ENCODE results near the gene TNFSF10.

DNA sequence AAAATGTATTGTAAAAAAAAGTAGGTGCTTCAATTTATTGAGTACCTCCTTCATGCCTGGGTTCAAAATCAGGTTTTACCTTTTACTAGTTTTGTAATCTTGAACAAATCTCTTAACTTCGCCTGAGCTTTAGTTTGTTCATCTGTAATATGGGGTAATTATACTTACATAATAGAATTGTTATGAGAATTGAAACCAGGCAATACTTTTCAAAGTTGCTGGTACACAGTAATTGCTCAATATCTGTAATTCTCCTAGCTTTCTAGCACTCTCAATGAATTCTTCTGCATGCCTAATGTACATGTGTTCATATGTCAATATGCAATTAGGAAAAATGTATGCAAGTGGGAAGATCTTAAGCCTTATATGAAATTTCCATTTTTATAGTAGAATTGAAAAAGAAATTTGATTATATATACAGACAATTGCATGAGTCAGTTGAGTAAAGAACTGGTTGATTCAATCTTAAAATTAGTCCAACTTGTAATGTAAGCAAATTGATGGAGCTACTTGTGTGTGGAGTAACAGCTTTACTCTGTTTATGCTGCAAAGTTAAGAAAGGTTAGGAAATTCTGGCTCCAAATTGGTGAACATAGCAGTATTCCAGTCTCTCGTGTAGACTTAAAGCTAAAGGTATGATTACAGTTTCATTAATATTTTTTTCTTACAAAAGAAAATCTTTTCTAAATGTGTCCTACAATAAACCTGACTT, 4.1 kb downstream of the TNFSF10 start:
- TF ChIP-seq, protein P1, sequence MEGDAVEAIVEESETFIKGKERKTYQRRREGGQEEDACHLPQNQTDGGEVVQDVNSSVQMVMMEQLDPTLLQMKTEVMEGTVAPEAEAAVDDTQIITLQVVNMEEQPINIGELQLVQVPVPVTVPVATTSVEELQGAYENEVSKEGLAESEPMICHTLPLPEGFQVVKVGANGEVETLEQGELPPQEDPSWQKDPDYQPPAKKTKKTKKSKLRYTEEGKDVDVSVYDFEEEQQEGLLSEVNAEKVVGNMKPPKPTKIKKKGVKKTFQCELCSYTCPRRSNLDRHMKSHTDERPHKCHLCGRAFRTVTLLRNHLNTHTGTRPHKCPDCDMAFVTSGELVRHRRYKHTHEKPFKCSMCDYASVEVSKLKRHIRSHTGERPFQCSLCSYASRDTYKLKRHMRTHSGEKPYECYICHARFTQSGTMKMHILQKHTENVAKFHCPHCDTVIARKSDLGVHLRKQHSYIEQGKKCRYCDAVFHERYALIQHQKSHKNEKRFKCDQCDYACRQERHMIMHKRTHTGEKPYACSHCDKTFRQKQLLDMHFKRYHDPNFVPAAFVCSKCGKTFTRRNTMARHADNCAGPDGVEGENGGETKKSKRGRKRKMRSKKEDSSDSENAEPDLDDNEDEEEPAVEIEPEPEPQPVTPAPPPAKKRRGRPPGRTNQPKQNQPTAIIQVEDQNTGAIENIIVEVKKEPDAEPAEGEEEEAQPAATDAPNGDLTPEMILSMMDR (IDR thresholded peaks at IDR 0.05) = no peak
- no peak for TF ChIP-seq POLR2A (IDR thresholded peaks at IDR 0.05)
